GM12865 (cell line): ENCODE results near the gene OLFML2A.

Experiments
- DNase-seq: peaks from one replicate; pipeline ENCODE4 v3.0.0; 2010; ENCODE audit warnings: low read depth
- H3K4me3 ChIP-seq: 2 replicates; pipeline ENCODE4 v1.5.1; 2011; ENCODE audit warnings: mild to moderate bottlenecking, low read depth, low read length, control low read depth
- CTCF ChIP-seq: IDR thresholded peaks from 2 replicates; pipeline ENCODE4 v1.5.1; 2011; ENCODE audit warnings: low read length, control low read depth, low read depth, inconsistent platforms; ENCODE audit not compliant: insufficient read depth; ENCODE audit errors: missing control alignments

Gene OLFML2A

GRCh38 chr9:124754289-124754688 is 22.6 kb upstream of the OLFML2A start:
- DNase-seq, result no peak
- no peak overlapping the region for H3K4me3 ChIP-seq
- TF ChIP-seq CTCF, result no peak

- no peak overlapping the region for H3K4me3 ChIP-seq
- TF ChIP-seq CTCF, result no peak
- no peak for DNase-seq
Observed at GRCh38 chr9:124755061-124755460, 21.9 kb upstream of the OLFML2A start.

- H3K4me3 ChIP-seq, result no peak overlapping the region
- no peak for DNase-seq
- TF ChIP-seq CTCF, result no peak
Observed at GRCh38 chr9:124756011-124756410, 20.9 kb upstream of the OLFML2A start.

- no peak for TF ChIP-seq CTCF
- no peak overlapping the region for H3K4me3 ChIP-seq
- DNase-seq, result no peak
Observed at GRCh38 chr9:124757616-124758015, 19.3 kb upstream of the OLFML2A start.

- no peak for DNase-seq
- TF ChIP-seq CTCF, result no peak
- no peak overlapping the region for H3K4me3 ChIP-seq
Observed at GRCh38 chr9:124758061-124758460, 18.9 kb upstream of the OLFML2A start.

- DNase-seq, result no peak
- TF ChIP-seq CTCF, result no peak
- no peak overlapping the region for H3K4me3 ChIP-seq
Observed at GRCh38 chr9:124758691-124759090, 18.2 kb upstream of the OLFML2A start.

- DNase-seq, result no peak
Observed at GRCh38 chr9:124759327-124759726, 17.6 kb upstream of the OLFML2A start.

More at GRCh38 chr9:124759327-124759726, 17.6 kb upstream of the OLFML2A start:
- no peak overlapping the region for H3K4me3 ChIP-seq
- no peak for TF ChIP-seq CTCF
